ENCODE measurements around the gene TGFBR3.

Gene TGFBR3

GRCh38 chr1:91650764-91651163 is 235.2 kb downstream of the TGFBR3 start:
- no peak overlapping the region for H3K4me3 Mint-ChIP-seq

DNA sequence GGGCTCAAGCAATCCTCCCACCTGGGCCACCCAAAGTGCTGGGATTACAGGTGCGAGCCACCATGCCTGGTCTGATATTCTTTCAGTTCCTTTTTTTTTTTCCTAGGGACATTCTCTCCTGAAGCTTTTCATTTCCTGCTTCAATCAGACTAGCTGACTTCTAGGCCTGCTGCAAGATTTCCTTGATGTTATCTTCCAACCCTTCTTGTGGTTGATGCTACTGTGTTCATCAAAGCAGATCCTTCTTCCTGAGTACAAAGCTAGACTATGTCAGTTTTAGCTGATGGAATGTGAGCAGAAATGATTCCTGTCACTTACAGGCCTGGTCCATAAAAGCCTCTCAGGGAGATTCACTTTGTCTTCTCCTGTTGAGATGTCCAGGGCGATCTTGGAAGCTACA is 238.9 kb downstream of the TGFBR3 start:
- Mint-ChIP-seq H3K27ac (no peak overlapping the region), H3K4me3 (no peak overlapping the region), H3K27me3 (no peaks in the 10 kb centered on the region), H3K36me3 (no peaks in the 10 kb centered on the region), H3K9me3 (ENCODE audit: low read depth) (no peaks in the 10 kb centered on the region), H3K4me1 (ENCODE audit: low read depth) (peaks cover 19% of the 10 kb centered on the region)

More at GRCh38 chr1:91650764-91651163, 235.2 kb downstream of the TGFBR3 start:
- Mint-ChIP-seq H3K4me1 (ENCODE audit: low read depth) (peaks cover 12% of the 10 kb centered on the region), H3K9me3 (ENCODE audit: low read depth) (no peaks in the 10 kb centered on the region), H3K27ac (no peak overlapping the region), H3K36me3 (no peaks in the 10 kb centered on the region), H3K27me3 (no peaks in the 10 kb centered on the region)

GRCh38 chr1:91645031-91645430 is 240.9 kb downstream of the TGFBR3 start:
- Mint-ChIP-seq H3K27ac (no peak overlapping the region), H3K27me3 (no peaks in the 10 kb centered on the region), H3K4me1 (ENCODE audit: low read depth) (peaks cover 19% of the 10 kb centered on the region), H3K9me3 (ENCODE audit: low read depth) (no peaks in the 10 kb centered on the region), H3K4me3 (no peak overlapping the region), H3K36me3 (peaks cover 2% of the 10 kb centered on the region)

DNA sequence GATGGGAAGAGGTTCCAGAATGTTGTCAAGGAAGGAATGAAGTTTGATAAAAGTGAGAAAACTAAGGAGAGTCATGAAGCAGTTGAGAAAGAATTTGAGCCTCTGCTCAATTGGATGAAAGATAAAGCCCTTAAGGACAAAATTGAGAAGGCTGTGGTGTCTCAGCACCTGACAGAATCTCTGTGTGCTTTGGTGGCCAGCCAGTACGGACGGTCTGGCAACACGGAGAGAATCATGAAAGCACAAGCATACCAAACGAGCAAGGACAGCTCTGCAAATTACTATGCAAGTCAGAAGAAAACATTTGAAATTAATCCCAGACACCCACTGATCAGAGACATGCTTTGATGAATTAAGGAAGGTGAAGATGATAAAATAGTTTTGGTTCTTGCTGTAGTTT is 242.5 kb downstream of the TGFBR3 start:
- no peak overlapping the region for H3K27ac Mint-ChIP-seq
- H3K27me3 Mint-ChIP-seq, result no peaks in the 10 kb centered on the region
- H3K9me3 Mint-ChIP-seq (ENCODE audit: low read depth), result no peaks in the 10 kb centered on the region
- no peak overlapping the region for H3K4me3 Mint-ChIP-seq
- peaks cover 19% of the 10 kb centered on the region for H3K4me1 Mint-ChIP-seq (ENCODE audit: low read depth)
- H3K36me3 Mint-ChIP-seq, result peaks cover 2% of the 10 kb centered on the region

GRCh38 chr1:91640877-91641526 is 244.9 kb downstream of the TGFBR3 start:
- H3K4me1 Mint-ChIP-seq (ENCODE audit: low read depth), result peaks cover 7% of the 10 kb centered on the region
- no peaks in the 10 kb centered on the region for H3K27me3 Mint-ChIP-seq
- no peak overlapping the region for H3K4me3 Mint-ChIP-seq
- peaks cover 2% of the 10 kb centered on the region for H3K36me3 Mint-ChIP-seq
- no peaks in the 10 kb centered on the region for H3K9me3 Mint-ChIP-seq (ENCODE audit: low read depth)
- no peak overlapping the region for H3K27ac Mint-ChIP-seq

DNA sequence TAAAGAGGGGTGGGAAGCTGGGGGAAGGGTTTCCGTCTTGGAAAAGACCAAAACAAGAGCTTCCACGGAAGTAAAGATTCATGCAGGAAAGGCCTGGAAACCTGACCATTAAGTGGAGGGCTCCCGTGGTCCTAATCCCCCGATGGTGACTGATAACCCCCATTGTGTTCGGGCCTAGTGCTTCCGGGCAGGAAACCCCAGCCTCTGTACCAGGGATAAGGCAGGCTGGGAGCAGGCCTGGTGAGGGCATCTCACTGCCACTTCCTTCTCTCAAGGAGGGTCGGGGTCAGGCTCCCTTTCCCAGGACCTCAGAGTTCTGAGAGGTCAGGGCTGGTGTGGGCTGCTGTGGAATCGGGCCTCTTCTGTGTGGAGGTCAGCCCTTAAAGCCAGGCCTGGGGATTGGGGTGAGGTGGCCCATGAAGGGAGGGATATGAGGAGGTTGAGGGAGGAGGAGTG is 248.4 kb downstream of the TGFBR3 start:
- peaks cover 2% of the 10 kb centered on the region for H3K36me3 Mint-ChIP-seq
- H3K4me1 Mint-ChIP-seq (ENCODE audit: low read depth), result peaks cover 7% of the 10 kb centered on the region
- no peak overlapping the region for H3K4me3 Mint-ChIP-seq
- no peaks in the 10 kb centered on the region for H3K27me3 Mint-ChIP-seq
- H3K27ac Mint-ChIP-seq, result no peak overlapping the region
- H3K9me3 Mint-ChIP-seq (ENCODE audit: low read depth), result no peaks in the 10 kb centered on the region

GRCh38 chr1:91635763-91636162 is 250.2 kb downstream of the TGFBR3 start:
- no peaks in the 10 kb centered on the region for H3K36me3 Mint-ChIP-seq

GRCh38 chr1:91633438-91633837 is 252.5 kb downstream of the TGFBR3 start:
- H3K9me3 Mint-ChIP-seq (ENCODE audit: low read depth), result no peaks in the 10 kb centered on the region
- H3K36me3 Mint-ChIP-seq, result no peaks in the 10 kb centered on the region
- no peak overlapping the region for H3K27ac Mint-ChIP-seq
- no peak overlapping the region for H3K4me3 Mint-ChIP-seq
- peaks cover 3% of the 10 kb centered on the region for H3K4me1 Mint-ChIP-seq (ENCODE audit: low read depth)
- H3K27me3 Mint-ChIP-seq, result no peaks in the 10 kb centered on the region

More at GRCh38 chr1:91635763-91636162, 250.2 kb downstream of the TGFBR3 start:
- Mint-ChIP-seq H3K27ac (no peak overlapping the region), H3K27me3 (no peaks in the 10 kb centered on the region), H3K9me3 (ENCODE audit: low read depth) (no peaks in the 10 kb centered on the region), H3K4me3 (no peak overlapping the region), H3K4me1 (ENCODE audit: low read depth) (peaks cover 3% of the 10 kb centered on the region)

DNA sequence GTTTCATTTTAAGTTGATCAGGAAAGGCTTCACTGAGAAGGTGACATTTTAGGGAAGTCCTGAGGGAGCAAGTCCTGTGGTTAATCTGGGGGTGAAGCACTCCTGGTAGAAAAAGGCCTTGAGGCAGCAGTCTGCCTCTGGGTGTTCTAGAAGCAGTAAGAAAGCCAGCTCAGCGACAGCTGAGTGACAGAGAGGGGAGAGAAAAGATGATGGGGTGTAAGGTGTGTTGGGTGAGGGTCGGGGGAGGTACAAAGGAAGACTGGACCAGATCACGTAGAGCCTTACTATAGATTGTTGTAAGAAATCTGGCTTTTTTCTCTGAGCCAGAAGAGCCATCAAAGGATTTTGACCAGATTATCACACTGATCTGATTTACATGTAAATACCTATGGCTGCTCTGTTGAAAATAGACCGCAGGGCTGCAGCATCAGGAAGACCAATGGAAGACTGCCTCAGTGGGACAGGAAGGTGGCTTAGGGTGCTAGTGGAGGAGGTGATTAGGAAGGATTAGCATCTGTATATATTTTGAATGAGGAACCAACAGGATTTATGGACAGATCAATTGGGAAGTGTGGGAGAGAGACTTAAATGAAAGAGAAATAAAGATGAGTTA is 254.1 kb downstream of the TGFBR3 start:
- H3K9me3 Mint-ChIP-seq (ENCODE audit: low read depth), result no peaks in the 10 kb centered on the region
- no peaks in the 10 kb centered on the region for H3K27me3 Mint-ChIP-seq
- H3K27ac Mint-ChIP-seq, result no peak overlapping the region
- no peaks in the 10 kb centered on the region for H3K36me3 Mint-ChIP-seq
- H3K4me1 Mint-ChIP-seq (ENCODE audit: low read depth), result peaks cover 3% of the 10 kb centered on the region
- H3K4me3 Mint-ChIP-seq, result no peak overlapping the region

GRCh38 chr1:91630803-91631202 is 255.1 kb downstream of the TGFBR3 start:
- Mint-ChIP-seq H3K4me3 (no peak overlapping the region), H3K27me3 (no peaks in the 10 kb centered on the region), H3K27ac (no peak overlapping the region), H3K4me1 (ENCODE audit: low read depth) (peaks cover 3% of the 10 kb centered on the region), H3K36me3 (no peaks in the 10 kb centered on the region), H3K9me3 (ENCODE audit: low read depth) (no peaks in the 10 kb centered on the region)

All from activated naive CD8-positive, alpha-beta T cell (primary cell).